SU-DHL-6 (cell line): ENCODE measurements around the gene ATP2B1.
A peak's percentile ranks its signal among the peaks of the same experiment; 100 is the strongest.

Experiments used
- H2AFZ ChIP-seq: fragments of 200-600 bp; sonication (generic); 2 replicates; pipeline ENCODE4 v1.6.1; 2014; ENCODE audit warnings: low read depth, mild to moderate bottlenecking, moderate library complexity, mixed read lengths, antibody characterized with exemption, low read length; ENCODE audit not compliant: severe bottlenecking
- H3F3A ChIP-seq: fragments of 200-600 bp; shearing (Covaris generic); 2 replicates; pipeline ENCODE4 v1.6.0; 2016; ENCODE audit warnings: antibody characterized with exemption, mild to moderate bottlenecking; ENCODE audit not compliant: insufficient read depth
- H3K27ac ChIP-seq: fragments of 200-600 bp; sonication (generic); 2 replicates; pipeline ENCODE4 v1.5.1; 2016; ENCODE audit warnings: low read depth, mild to moderate bottlenecking, low read length, moderate library complexity, mixed read lengths
- H3K27me3 ChIP-seq: fragments of 200-600 bp; sonication (generic), shearing (Covaris generic); 2 replicates; pipeline ENCODE4 v1.6.0; 2014; ENCODE audit warnings: mild to moderate bottlenecking, low read length
- H3K36me3 ChIP-seq: fragments of 200-600 bp; sonication (generic); 2 replicates; pipeline ENCODE4 v1.6.1; 2014; ENCODE audit warnings: mild to moderate bottlenecking, low read length, mixed read lengths
- H3K4me2 ChIP-seq: fragments of 300-600, 200-600 bp; shearing (Covaris generic), sonication (generic); 2 replicates; pipeline ENCODE4 v1.6.0; 2014; ENCODE audit warnings: low read length, low read depth, mild to moderate bottlenecking; ENCODE audit not compliant: poor library complexity, severe bottlenecking
- H3K4me3 ChIP-seq: fragments of 200-600 bp; sonication (generic); 2 replicates; pipeline ENCODE4 v1.5.1; 2014; ENCODE audit warnings: antibody characterized with exemption, low read length, mild to moderate bottlenecking, mixed read lengths; ENCODE audit not compliant: insufficient read depth, poor library complexity, severe bottlenecking
- H3K79me2 ChIP-seq: fragments of 200-600 bp; sonication (generic); 2 replicates; pipeline ENCODE4 v1.6.1; 2014; ENCODE audit warnings: mild to moderate bottlenecking, low read length, moderate library complexity; ENCODE audit not compliant: insufficient read depth
- H3K9ac ChIP-seq: fragments of 200-600 bp; sonication (generic); 2 replicates; pipeline ENCODE4 v1.7.0; 2014; ENCODE audit warnings: mild to moderate bottlenecking, low read length
- H3K9me2 ChIP-seq: fragments of 200-600 bp; sonication (generic); replicated peaks from 2 replicates; pipeline ENCODE4 v1.6.1; 2014; ENCODE audit warnings: low read length; ENCODE audit not compliant: insufficient read depth
- H3K9me3 ChIP-seq: fragments of 200-600 bp; sonication (generic); 2 replicates; pipeline ENCODE4 v1.6.1; 2014; ENCODE audit warnings: low read length, mixed read lengths; ENCODE audit not compliant: insufficient read depth
- H4K20me1 ChIP-seq: fragments of 200-600 bp; sonication (generic); 2 replicates; pipeline ENCODE4 v1.6.1; 2014; ENCODE audit warnings: low read depth, mild to moderate bottlenecking, antibody characterized with exemption, low read length, moderate library complexity, mixed read lengths
- CTCF ChIP-seq: fragments of 200-600 bp; sonication (generic); IDR thresholded peaks from one replicate; pipeline ENCODE4 v1.5.1; 2017; ENCODE audit warnings: antibody characterized with exemption, mild to moderate bottlenecking, low read length, moderate library complexity; ENCODE audit not compliant: insufficient read depth, poor library complexity, severe bottlenecking
- EZH2phosphoT487 ChIP-seq: fragments of 200-600 bp; sonication (generic), shearing (Covaris generic); conservative IDR thresholded peaks from 2 replicates; pipeline ENCODE4 v1.6.1; 2018; ENCODE audit warnings: mild to moderate bottlenecking, antibody characterized with exemption, low read length, moderate library complexity, mixed read lengths

ATP2B1 gene

GRCh38 chr12:89729946-89730459, 21.4 kb upstream of the ATP2B1 start:
- Histone ChIP-seq H3K9ac (no peak overlapping the region), H3F3A (no peaks in the 10 kb centered on the region), H3K9me2 (no peaks in the 10 kb centered on the region), H4K20me1 (no peaks in the 10 kb centered on the region), H3K27ac (no peak overlapping the region), H3K27me3 (no peaks in the 10 kb centered on the region), H2AFZ (no peak overlapping the region), H3K9me3 (0 out of 2 replicates have a peak, but pooled peaks cover 12% of the 10 kb centered on the region), H3K79me2 (no peaks in the 10 kb centered on the region), H3K4me2 (no peak overlapping the region), H3K4me3 (no peak overlapping the region), H3K36me3 (no peaks in the 10 kb centered on the region)
- TF ChIP-seq EZH2phosphoT487: no peak
- TF ChIP-seq CTCF: no peak

GRCh38 chr12:89723276-89723675, 14.6 kb upstream of the ATP2B1 start:
- no peaks in the 10 kb centered on the region for H3F3A ChIP-seq
- no peaks in the 10 kb centered on the region for H3K9me2 ChIP-seq
- H3K4me2 ChIP-seq: no peak overlapping the region
- no peak overlapping the region for H3K4me3 ChIP-seq
- no peak overlapping the region for H3K9ac ChIP-seq
- no peaks in the 10 kb centered on the region for H3K36me3 ChIP-seq
- H4K20me1 ChIP-seq: no peaks in the 10 kb centered on the region
- H2AFZ ChIP-seq: no peak overlapping the region
- H3K79me2 ChIP-seq: no peaks in the 10 kb centered on the region
- H3K27ac ChIP-seq: no peak overlapping the region
- no peaks in the 10 kb centered on the region for H3K9me3 ChIP-seq
- no peaks in the 10 kb centered on the region for H3K27me3 ChIP-seq
- TF ChIP-seq EZH2phosphoT487 (no peak), CTCF (no peak)

GRCh38 chr12:89721291-89721987, 12.8 kb upstream of the ATP2B1 start:
- Histone ChIP-seq H3K4me2 (peak overlapping the region; percentile 51), H3K9ac (no peak overlapping the region), H3F3A (no peaks in the 10 kb centered on the region), H4K20me1 (no peaks in the 10 kb centered on the region), H3K27ac (no peak overlapping the region), H2AFZ (peak overlapping the region; percentile 40), H3K4me3 (peak overlapping the region; percentile 22), H3K36me3 (no peaks in the 10 kb centered on the region), H3K27me3 (no peaks in the 10 kb centered on the region), H3K9me2 (no peaks in the 10 kb centered on the region), H3K79me2 (no peaks in the 10 kb centered on the region), H3K9me3 (no peaks in the 10 kb centered on the region)
- TF ChIP-seq CTCF (no peak), EZH2phosphoT487 (no peak)
